HG02885 (cell line): ENCODE results near the gene PCDHGC4.

ENCODE experiments used
- ATAC-seq: cut with Tn5 transposase; IDR thresholded peaks from one replicate; pipeline ENCODE4 v1.9.1; 2021; ENCODE audit warnings: mild to moderate bottlenecking; ENCODE audit not compliant: unreplicated experiment, poor library complexity

The PCDHGC4 gene

GRCh38 chr5:141510850-141511601 is 26.2 kb downstream of the PCDHGC4 start:
- peak; percentile 11 for ATAC-seq

- ATAC-seq, result no peak
These were observed 27.0 kb downstream of the PCDHGC4 start for GRCh38 chr5:141511771-141512325.

GRCh38 chr5:141512390-141512910 is 27.6 kb downstream of the PCDHGC4 start:
- ATAC-seq, result no peak

- no peak for ATAC-seq
These were observed 28.2 kb downstream of the PCDHGC4 start for GRCh38 chr5:141512911-141513626.

GRCh38 chr5:141513627-141514329 is 28.9 kb downstream of the PCDHGC4 start:
- ATAC-seq, result peak; percentile 39

- ATAC-seq, result peak; percentile 13
These were observed 29.7 kb downstream of the PCDHGC4 start for GRCh38 chr5:141514330-141515133.

- ATAC-seq, result no peak
These were observed 30.3 kb downstream of the PCDHGC4 start for GRCh38 chr5:141515141-141515540.

- no peak for ATAC-seq
These were observed 31.3 kb downstream of the PCDHGC4 start for GRCh38 chr5:141515946-141516671.

GRCh38 chr5:141516672-141517025 is 31.8 kb downstream of the PCDHGC4 start:
- no peak for ATAC-seq

GRCh38 chr5:141517312-141517711 is 32.5 kb downstream of the PCDHGC4 start:
- no peak for ATAC-seq

GRCh38 chr5:141517880-141518617 is 33.2 kb downstream of the PCDHGC4 start:
- ATAC-seq, result no peak

GRCh38 chr5:141518618-141519015 is 33.8 kb downstream of the PCDHGC4 start:
- ATAC-seq, result no peak

GRCh38 chr5:141519605-141520565 is 35.1 kb downstream of the PCDHGC4 start:
- ATAC-seq, result no peak

- no peak for ATAC-seq
These were observed 36.5 kb downstream of the PCDHGC4 start for GRCh38 chr5:141521244-141521781.

GRCh38 chr5:141522301-141522700 is 37.5 kb downstream of the PCDHGC4 start:
- no peak for ATAC-seq

GRCh38 chr5:141523991-141524390 is 39.2 kb downstream of the PCDHGC4 start:
- no peak for ATAC-seq
